Right lobe of liver (tissue), 6 donors: ENCODE data around the gene SLC44A1. TPM values are rescaled to one million over a fixed set of nuclear protein-coding genes. Genes with fewer than 3 reads are reported as not detected.

ENCODE experiments used
- ATAC-seq, 4 donors: fragments of 200-7000 bp; cut with Tn5 transposase; one replicate each; pipeline ENCODE4 v1.9.1; 2020; ENCODE audit warnings: mild to moderate bottlenecking in 4 of 4, moderate library complexity in 4 of 4
- DNase-seq, 3 donors: peaks; one replicate each; pipeline ENCODE4 v3.0.0-alpha.2; 2020
- H3K27ac ChIP-seq, 3 donors: fragments of 200-600 bp; one replicate each; pipeline ENCODE4 v1.8.0; 2022
- H3K27me3 ChIP-seq, 2 donors: fragments of 200-600 bp; one replicate each; pipeline ENCODE4 v1.8.0; 2022
- H3K36me3 ChIP-seq, 4 donors: fragments of 200-600 bp; sonication (generic) in 1 of 4; one replicate each; pipeline versions ENCODE4 v1.5.1 to v1.8.0; 2017 to 2022; ENCODE audit warnings: control low read depth in 1 of 4
- H3K4me1 ChIP-seq, 4 donors: fragments of 200-600 bp; sonication (generic) in 1 of 4; one replicate each; pipeline versions ENCODE4 v1.5.1 to v1.8.0; 2017 to 2022; ENCODE audit warnings: control low read depth in 1 of 4
- H3K4me3 ChIP-seq, 3 donors: fragments of 200-600 bp; one replicate each; pipeline ENCODE4 v1.8.0; 2022
- H3K9me3 ChIP-seq, 4 donors: fragments of 200-600 bp; sonication (generic) in 1 of 4; one replicate each; pipeline versions ENCODE4 v1.5.1 to v1.8.0; 2017 to 2022; ENCODE audit warnings: control low read depth in 1 of 4
- POLR2A ChIP-seq: fragments of 450-650 bp; IDR thresholded peaks from one replicate; pipeline ENCODE4 v1.6.1; 2017; ENCODE audit warnings: antibody characterized with exemption, mild to moderate bottlenecking
- WGBS: methylation state at CpG from one replicate; pipeline ENCODE4 v1.1.6; 2018; ENCODE audit warnings: low coverage, low lambda C conversion rate; ENCODE audit not compliant: insufficient coverage; ENCODE audit errors: missing lambda C conversion rate; 5-methylcytosine and 5-hydroxymethylcytosine counted together
- intact Hi-C, 2 donors: fragments of 100-400 bp; cut with DNase I; formaldehyde crosslinking; loops; one replicate each; pipeline versions ENCODE4 v1.11.2 to v1.14.1; 2022
- total RNA-seq, 6 experiments: library from RNA; depleted of rRNA in 2 of 6; stranded (reverse); fragments of >200 nt in 2 of 6; fragmentation: NEBNext Ultra II Directional in 3 of 6; extraction: Animal tissue kit (Norgen Biotek cat#: 25700) in 3 of 6; gene quantifications; one replicate each; pipeline versions ENCODE4 v1.1.0 to v1.2.4, GENCODE V29; 2016 to 2023
- TF ChIP-seq, protein P1 (sequence below), 4 donors: fragments of 200-600 bp in 3 of 4; fragments of 450-650 bp in 1 of 4; IDR thresholded peaks; one replicate each; pipeline versions ENCODE4 v1.5.1 to v1.8.0; 2016 to 2022; ENCODE audit warnings: antibody characterized with exemption in 4 of 4, mild to moderate bottlenecking in 2 of 4
- donor health status: DM: no; HTN: yes; CAD: no.
- donor health status: DM: no; HTN: no; CAD: no.
- donor health status: DM: no; HTN: no; CAD: no.
- donor health status: DM: no; HTN: yes; CAD: no.
- donor health status: DM: no; HTN: yes; CAD: no.

SLC44A1 gene
- total RNA-seq, 6 experiments from 2014 or later, result 44.7 to 73.2 (median 50.1) TPM

DNA sequence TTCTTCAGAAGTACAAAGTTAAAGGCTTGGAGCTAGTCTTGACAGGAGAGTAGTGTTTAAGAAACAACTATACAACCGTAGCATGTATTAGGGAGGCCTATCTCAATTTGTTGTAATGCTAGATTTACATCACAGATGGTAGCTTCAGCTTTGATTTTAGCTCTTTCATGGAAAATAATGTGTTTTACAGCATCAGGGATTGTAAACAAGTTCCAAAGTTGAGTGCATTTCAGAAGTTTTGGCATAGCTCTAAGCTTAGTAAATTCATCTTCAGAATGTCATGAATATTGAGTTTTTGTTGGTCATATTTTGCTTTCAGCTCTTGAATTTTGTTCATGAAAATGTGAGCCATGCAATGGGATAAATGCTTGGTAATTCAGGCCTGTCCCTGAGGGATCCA is 30.7 kb downstream of the SLC44A1 start:
- Histone ChIP-seq H3K27ac (no peak overlapping the region), H3K27me3 (no peaks in the 10 kb centered on the region), H3K4me3 (no peak overlapping the region), H3K36me3 (no peaks in the 10 kb centered on the region), H3K9me3 (no peaks in the 10 kb centered on the region), H3K4me1 (peaks cover 0 to 24% (median 3%) of the 10 kb centered on the region in 4 donors)
- ATAC-seq (no peak), DNase-seq (no peak)
- TF ChIP-seq POLR2A, result no peak
- TF ChIP-seq, protein P1, sequence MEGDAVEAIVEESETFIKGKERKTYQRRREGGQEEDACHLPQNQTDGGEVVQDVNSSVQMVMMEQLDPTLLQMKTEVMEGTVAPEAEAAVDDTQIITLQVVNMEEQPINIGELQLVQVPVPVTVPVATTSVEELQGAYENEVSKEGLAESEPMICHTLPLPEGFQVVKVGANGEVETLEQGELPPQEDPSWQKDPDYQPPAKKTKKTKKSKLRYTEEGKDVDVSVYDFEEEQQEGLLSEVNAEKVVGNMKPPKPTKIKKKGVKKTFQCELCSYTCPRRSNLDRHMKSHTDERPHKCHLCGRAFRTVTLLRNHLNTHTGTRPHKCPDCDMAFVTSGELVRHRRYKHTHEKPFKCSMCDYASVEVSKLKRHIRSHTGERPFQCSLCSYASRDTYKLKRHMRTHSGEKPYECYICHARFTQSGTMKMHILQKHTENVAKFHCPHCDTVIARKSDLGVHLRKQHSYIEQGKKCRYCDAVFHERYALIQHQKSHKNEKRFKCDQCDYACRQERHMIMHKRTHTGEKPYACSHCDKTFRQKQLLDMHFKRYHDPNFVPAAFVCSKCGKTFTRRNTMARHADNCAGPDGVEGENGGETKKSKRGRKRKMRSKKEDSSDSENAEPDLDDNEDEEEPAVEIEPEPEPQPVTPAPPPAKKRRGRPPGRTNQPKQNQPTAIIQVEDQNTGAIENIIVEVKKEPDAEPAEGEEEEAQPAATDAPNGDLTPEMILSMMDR (IDR thresholded peaks at IDR 0.05), result no peak
- WGBS, result 94% methylated on average over 1 of the region's 1 CpG
- intact Hi-C loops, result no loop called here

DNA sequence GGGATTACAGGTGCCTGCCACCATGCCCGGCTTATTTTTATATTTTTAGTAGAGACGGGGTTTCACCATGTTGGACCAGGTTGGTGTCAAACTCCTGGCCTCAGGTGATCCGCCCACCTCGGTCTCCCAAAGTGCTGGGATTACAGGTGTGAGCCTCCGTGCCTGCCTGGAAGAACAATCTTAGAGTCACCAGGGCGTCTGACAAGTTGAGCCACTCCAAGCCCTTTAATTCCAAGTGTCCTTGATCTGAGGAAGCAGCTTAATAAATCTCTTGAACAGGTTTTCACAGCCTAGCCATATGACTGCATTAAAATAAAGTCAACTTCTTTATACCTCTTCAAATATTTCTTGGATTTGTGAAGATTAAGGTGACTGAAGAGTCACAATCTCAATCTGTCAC is 31.5 kb downstream of the SLC44A1 start:
- no peaks in the 10 kb centered on the region for H3K36me3 ChIP-seq
- H3K27ac ChIP-seq, result no peak overlapping the region
- H3K4me3 ChIP-seq, result no peak overlapping the region
- intact Hi-C loops, result no loop called here
- no peaks in the 10 kb centered on the region for H3K9me3 ChIP-seq
- peaks cover 0 to 24% (median 3%) of the 10 kb centered on the region in 4 donors for H3K4me1 ChIP-seq
- WGBS, result 100% methylated on average over 2 of the region's 6 CpGs
- ATAC-seq (no peak), DNase-seq (no peak)
- TF ChIP-seq POLR2A, result no peak
- TF ChIP-seq, protein P1 (IDR thresholded peaks at IDR 0.05), result no peak
- H3K27me3 ChIP-seq, result no peaks in the 10 kb centered on the region

DNA sequence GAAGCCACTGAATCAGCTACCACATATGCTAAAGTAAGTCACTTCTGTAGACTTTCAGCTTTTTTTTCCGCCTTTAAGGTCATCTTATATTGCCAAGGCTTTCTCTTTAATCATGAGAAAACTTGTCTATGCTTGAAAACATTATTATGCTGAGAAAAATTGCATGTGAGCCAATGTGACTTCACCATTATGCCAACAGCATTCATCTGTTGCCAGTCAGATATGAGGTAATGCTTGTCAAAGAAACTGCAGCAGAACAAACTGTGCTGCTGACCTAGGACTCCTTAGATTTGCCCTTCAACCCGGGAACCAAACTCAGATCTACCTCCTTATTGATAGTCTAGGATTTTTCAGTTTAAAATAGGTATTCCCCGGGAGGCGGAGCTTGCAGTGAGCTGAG is 34.3 kb downstream of the SLC44A1 start:
- Histone ChIP-seq H3K27ac (peak overlapping the region in 1 of 3 donors; percentile 54), H3K4me3 (no peak overlapping the region), H3K27me3 (no peaks in the 10 kb centered on the region), H3K4me1 (peaks cover 0 to 31% (median 5%) of the 10 kb centered on the region in 4 donors), H3K36me3 (no peaks in the 10 kb centered on the region), H3K9me3 (no peaks in the 10 kb centered on the region)
- TF ChIP-seq POLR2A, result no peak
- TF ChIP-seq, protein P1 (IDR thresholded peaks at IDR 0.05), result no peak
- ATAC-seq (peak; percentile 62 to 83 (median 70)), DNase-seq (no peak)
- WGBS, result 67% methylated on average over 4 of the region's 4 CpGs
- intact Hi-C loops, result no loop called here

DNA sequence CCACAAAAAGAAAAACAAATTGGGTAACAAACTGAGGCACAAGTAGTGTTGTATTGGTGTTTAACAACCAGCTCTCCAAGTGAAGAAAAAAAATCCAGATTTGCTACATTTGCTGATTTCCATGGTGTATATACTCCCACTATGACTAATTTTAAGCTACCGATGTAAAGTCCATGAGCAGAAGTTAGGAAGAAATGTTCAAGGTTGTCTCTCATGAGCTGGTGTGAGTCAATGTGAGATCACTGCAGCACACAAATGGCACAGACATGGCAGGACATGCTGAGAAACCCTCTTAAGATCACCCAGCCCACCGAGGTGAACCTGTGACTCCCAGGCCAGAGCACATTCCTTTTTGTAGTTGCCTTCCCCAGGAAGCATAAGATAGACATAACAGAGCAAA is 36.2 kb downstream of the SLC44A1 start:
- intact Hi-C loops, result no loop called here
- no peaks in the 10 kb centered on the region for H3K27me3 ChIP-seq
- WGBS, result 91% methylated on average over 1 of the region's 2 CpGs

More for the DNA sequence above, 36.2 kb downstream of the SLC44A1 start:
- ATAC-seq (no peak), DNase-seq (no peak)
- no peaks in the 10 kb centered on the region for H3K36me3 ChIP-seq
- H3K4me1 ChIP-seq, result peaks cover 0 to 30% (median 5%) of the 10 kb centered on the region in 4 donors
- no peak overlapping the region for H3K4me3 ChIP-seq
- H3K9me3 ChIP-seq, result no peaks in the 10 kb centered on the region
- no peak overlapping the region for H3K27ac ChIP-seq
- TF ChIP-seq, protein P1 (IDR thresholded peaks at IDR 0.05), result no peak
- no peak for TF ChIP-seq POLR2A
